ENCODE data around the gene AXIN1.
"Not testable (repeated sequence)": the region's sequence is repeated elsewhere in the genome, so short reads cannot be mapped to it uniquely, and the experiment has no call there.

Gene AXIN1

GRCh38 chr16:263182-263774 lies 89.2 kb downstream of the AXIN1 start:
- DNase-seq, result no peak

- no peak for DNase-seq
Observed at GRCh38 chr16:262121-262745, 90.3 kb downstream of the AXIN1 start.

GRCh38 chr16:261031-261691 lies 91.4 kb downstream of the AXIN1 start:
- DNase-seq, result no peak

GRCh38 chr16:260326-260725 lies 92.2 kb downstream of the AXIN1 start:
- no peak for DNase-seq

GRCh38 chr16:259814-260253 lies 92.7 kb downstream of the AXIN1 start:
- DNase-seq, result no peak

- no peak for DNase-seq
Observed at GRCh38 chr16:259226-259625, 93.3 kb downstream of the AXIN1 start.

GRCh38 chr16:258091-258490 lies 94.4 kb downstream of the AXIN1 start:
- DNase-seq, result not testable (repeated sequence)

GRCh38 chr16:255183-255582 lies 97.3 kb downstream of the AXIN1 start:
- DNase-seq, result no peak

- no peak for DNase-seq
Observed at GRCh38 chr16:254461-254860, 98.1 kb downstream of the AXIN1 start.

GRCh38 chr16:253833-254232 lies 98.7 kb downstream of the AXIN1 start:
- no peak for DNase-seq

- DNase-seq, result no peak
Observed at GRCh38 chr16:252366-253337, 99.9 kb downstream of the AXIN1 start.

- no peak for DNase-seq
Observed at GRCh38 chr16:249431-249830, 103.1 kb downstream of the AXIN1 start.

- DNase-seq, result no peak
Observed at GRCh38 chr16:247027-247426, 105.5 kb downstream of the AXIN1 start.

- DNase-seq, result no peak
Observed at GRCh38 chr16:245105-245504, 107.4 kb downstream of the AXIN1 start.

- DNase-seq, result no peak
Observed at GRCh38 chr16:243348-243747, 109.2 kb downstream of the AXIN1 start.

- DNase-seq, result no peak
Observed at GRCh38 chr16:242281-242680, 110.2 kb downstream of the AXIN1 start.

GRCh38 chr16:240559-240958 lies 112.0 kb downstream of the AXIN1 start:
- DNase-seq, result no peak

GRCh38 chr16:239948-240277 lies 112.6 kb downstream of the AXIN1 start:
- DNase-seq, result no peak
